ENCODE measurements around the gene HNF4A.

The HNF4A gene

GRCh38 chr20:44475694-44476560, 120.4 kb downstream of the HNF4A start, which contains the start of gene TTPAL:
Gene TTPAL (plus strand): TSS chr20:44475874. CDS start chr20:44480000, 4,126 bp downstream.
- peak within 1 kb of the TSS; percentile 78 for H3K4me3 ChIP-seq (ENCODE audit: low read depth, low read length)
- peak; percentile 91 for DNase-seq (ENCODE audit: low read depth)
- TF ChIP-seq POLR2A (IDR thresholded peaks at IDR 0.05; ENCODE audit: extremely low read depth, insufficient read length) (peak; percentile 99), CTCF (IDR thresholded peaks at IDR 0.05; ENCODE audit: low read depth, low read length) (peak; percentile 17), MYC (IDR thresholded peaks at IDR 0.05; ENCODE audit: low read depth, low read length) (peak; percentile 4; the same call in 1 of the 2 replicates), MAX (IDR thresholded peaks at IDR 0.05; ENCODE audit: low read depth, low read length) (peak; percentile 85)

GRCh38 chr20:44477151-44477550, 121.7 kb downstream of the HNF4A start:
- no peak for TF ChIP-seq MYC (IDR thresholded peaks at IDR 0.05; ENCODE audit: low read depth, low read length)
- no peak for TF ChIP-seq CTCF (IDR thresholded peaks at IDR 0.05; ENCODE audit: low read depth, low read length)
- no peak for TF ChIP-seq MAX (IDR thresholded peaks at IDR 0.05; ENCODE audit: low read depth, low read length)
- no peak for TF ChIP-seq POLR2A (IDR thresholded peaks at IDR 0.05; ENCODE audit: extremely low read depth, insufficient read length)
- H3K4me3 ChIP-seq (ENCODE audit: low read depth, low read length), result no peak overlapping the region
- DNase-seq (ENCODE audit: low read depth), result no peak

- no peak for TF ChIP-seq CTCF (IDR thresholded peaks at IDR 0.05; ENCODE audit: low read depth, low read length)
- TF ChIP-seq MAX (IDR thresholded peaks at IDR 0.05; ENCODE audit: low read depth, low read length), result no peak
- TF ChIP-seq POLR2A (IDR thresholded peaks at IDR 0.05; ENCODE audit: extremely low read depth, insufficient read length), result no peak
- no peak for TF ChIP-seq MYC (IDR thresholded peaks at IDR 0.05; ENCODE audit: low read depth, low read length)
- DNase-seq (ENCODE audit: low read depth), result no peak
- H3K4me3 ChIP-seq (ENCODE audit: low read depth, low read length), result no peak overlapping the region
Observed at GRCh38 chr20:44478206-44478605, 122.7 kb downstream of the HNF4A start.

GRCh38 chr20:44479643-44480042, 124.1 kb downstream of the HNF4A start:
- TF ChIP-seq CTCF (IDR thresholded peaks at IDR 0.05; ENCODE audit: low read depth, low read length) (no peak), MYC (IDR thresholded peaks at IDR 0.05; ENCODE audit: low read depth, low read length) (no peak), MAX (IDR thresholded peaks at IDR 0.05; ENCODE audit: low read depth, low read length) (no peak), POLR2A (IDR thresholded peaks at IDR 0.05; ENCODE audit: extremely low read depth, insufficient read length) (no peak)
- DNase-seq (ENCODE audit: low read depth), result no peak
- no peak overlapping the region for H3K4me3 ChIP-seq (ENCODE audit: low read depth, low read length)

GRCh38 chr20:44480097-44480496, 124.6 kb downstream of the HNF4A start:
- H3K4me3 ChIP-seq (ENCODE audit: low read depth, low read length), result no peak overlapping the region

More at GRCh38 chr20:44480097-44480496, 124.6 kb downstream of the HNF4A start:
- TF ChIP-seq POLR2A (IDR thresholded peaks at IDR 0.05; ENCODE audit: extremely low read depth, insufficient read length) (no peak), MYC (IDR thresholded peaks at IDR 0.05; ENCODE audit: low read depth, low read length) (no peak), CTCF (IDR thresholded peaks at IDR 0.05; ENCODE audit: low read depth, low read length) (no peak), MAX (IDR thresholded peaks at IDR 0.05; ENCODE audit: low read depth, low read length) (no peak)
- no peak for DNase-seq (ENCODE audit: low read depth)

Measured in NB4 (cell line).